G401.6 (cell line): ENCODE data around the gene DYRK1A.
A peak's percentile ranks its signal among the peaks of the same experiment; 100 is the strongest.

Experiments
- FAIRE-seq: peaks from 2 replicates; lab custom pipeline; 2012; peaks lifted over from hg19 to GRCh38; lab: Jason Lieb, UNC

Gene DYRK1A

DNA sequence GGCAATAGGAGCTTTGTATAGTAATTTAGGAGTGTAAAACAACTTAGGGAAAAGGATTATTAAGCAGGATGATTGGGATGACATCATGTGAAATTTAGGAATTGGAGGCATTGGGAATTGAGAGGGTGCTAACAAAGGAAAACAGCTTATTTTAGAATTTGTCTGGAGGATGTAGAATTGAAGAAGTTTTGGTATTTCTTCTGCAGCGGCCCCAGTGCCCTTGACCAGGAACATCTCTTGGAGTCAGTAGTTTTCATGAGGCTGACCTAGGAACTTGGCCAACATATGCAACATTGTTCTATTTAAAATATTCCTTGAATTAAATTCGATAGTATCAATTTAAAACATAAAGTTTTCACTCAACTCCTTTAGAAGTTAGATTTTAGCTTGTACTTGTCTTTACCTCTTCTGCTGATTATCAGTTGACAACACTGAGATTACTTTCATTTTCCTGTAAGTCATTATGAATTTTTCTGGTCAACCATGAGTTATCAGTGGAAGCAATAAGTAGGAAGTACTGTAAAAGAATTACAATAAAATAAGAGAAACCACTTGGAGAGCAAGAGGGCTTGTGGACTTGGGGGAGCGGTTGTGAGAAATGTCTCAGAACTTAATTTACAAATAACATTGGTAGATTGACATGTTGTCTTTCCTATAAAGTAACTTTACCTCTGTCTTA is 52.8 kb downstream of the DYRK1A start:
- no peak for FAIRE-seq

- no peak for FAIRE-seq
These were observed 54.7 kb downstream of the DYRK1A start for GRCh38 chr21:37421306-37421705.

DNA sequence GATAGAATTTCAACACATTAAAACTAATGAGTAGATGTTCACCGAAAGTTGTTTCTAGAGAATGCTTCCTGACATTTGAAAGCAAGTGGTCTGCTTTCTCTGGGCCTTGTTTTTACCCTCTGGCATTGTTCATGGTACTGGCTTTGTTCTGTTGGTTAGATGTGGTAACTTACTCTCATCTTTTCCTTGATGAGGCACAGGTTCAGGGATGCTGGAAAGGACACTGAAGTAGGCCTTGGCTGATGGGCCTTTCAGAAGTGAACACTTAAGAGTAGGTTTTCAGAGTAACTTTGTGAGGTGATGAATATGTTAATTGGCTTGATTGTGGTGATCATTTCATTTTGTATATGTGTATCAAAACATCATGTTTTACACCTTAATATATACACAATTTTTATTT is 55.8 kb downstream of the DYRK1A start:
- FAIRE-seq, result no peak

DNA sequence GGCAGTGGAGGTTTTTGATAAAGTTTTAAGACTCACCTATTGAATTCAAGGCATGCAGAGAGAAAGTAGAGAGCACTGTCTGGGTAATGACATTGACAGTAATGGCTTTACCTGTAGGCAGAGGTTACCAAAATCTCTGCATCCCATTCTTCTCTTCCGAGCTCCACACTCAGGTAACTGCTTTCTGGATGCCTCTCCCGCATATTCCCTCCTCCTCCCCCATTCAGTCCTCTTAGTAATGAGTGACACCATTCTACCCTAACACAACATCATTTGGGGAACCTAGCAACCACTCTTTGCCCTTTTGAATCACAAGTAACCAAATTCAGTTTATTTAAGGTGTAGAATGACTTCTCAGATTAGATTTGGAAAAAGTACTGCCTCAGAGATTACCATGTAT is 56.5 kb downstream of the DYRK1A start:
- FAIRE-seq, result no peak

DNA sequence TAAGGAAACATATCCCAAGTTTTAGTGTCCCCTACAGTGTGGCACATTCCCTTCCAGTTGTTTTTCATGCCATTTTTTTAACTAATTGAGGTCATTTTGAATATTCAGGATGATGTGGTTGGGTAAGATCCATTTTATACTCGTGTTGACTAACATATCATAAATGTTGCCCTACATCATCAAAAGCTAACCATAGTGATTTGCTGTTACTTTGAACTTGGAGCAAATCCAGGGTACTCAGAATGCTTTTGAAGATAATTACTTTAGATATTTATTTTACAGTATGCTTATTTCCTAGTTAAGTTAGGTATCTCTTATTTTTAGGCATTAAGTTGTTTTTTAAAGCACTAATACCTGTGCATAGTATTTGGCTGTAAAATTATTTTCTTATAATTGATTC is 57.8 kb downstream of the DYRK1A start:
- no peak for FAIRE-seq

DNA sequence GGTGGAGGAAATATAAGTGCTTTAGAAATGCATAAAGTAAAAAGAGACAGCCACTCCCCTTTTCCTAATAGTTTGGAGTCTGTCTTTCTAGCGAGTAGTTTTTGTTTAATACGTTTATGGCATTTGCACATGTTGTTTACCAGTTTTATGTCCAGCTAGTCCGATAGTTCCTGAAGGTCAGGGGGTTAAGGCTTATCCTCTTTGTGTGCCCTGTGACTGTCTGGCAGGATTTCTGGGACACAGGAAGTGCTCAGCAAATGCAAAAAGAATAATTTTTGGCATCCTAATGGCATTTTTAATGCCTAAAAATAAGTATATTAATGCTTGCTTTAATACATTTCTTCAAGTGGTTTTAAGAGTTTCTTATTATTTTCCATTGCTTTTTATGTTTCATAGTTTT is 58.4 kb downstream of the DYRK1A start:
- no peak for FAIRE-seq

DNA sequence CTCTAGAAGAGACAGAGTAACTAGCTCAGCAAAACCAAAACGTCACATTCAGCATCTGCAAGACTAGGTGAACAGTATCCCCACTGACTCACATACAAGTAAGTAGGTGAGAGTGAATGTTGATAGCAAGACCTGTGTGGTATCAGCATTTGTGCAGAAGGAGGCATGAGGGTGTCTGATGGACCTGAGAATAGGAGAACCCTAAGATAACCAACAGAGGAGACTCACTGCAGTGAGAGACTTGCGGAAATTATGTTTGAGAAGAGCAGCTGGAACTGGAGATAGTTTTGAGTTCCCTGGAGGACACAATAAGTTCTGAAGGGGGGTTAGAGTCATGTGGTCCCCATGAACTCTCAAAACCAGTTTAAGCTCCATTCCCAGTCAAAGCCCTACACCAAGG is 59.1 kb downstream of the DYRK1A start:
- no peak for FAIRE-seq

GRCh38 chr21:37427221-37427620 is 60.6 kb downstream of the DYRK1A start:
- FAIRE-seq, result no peak

GRCh38 chr21:37429356-37429755 is 62.8 kb downstream of the DYRK1A start:
- no peak for FAIRE-seq

GRCh38 chr21:37430184-37430821 is 63.7 kb downstream of the DYRK1A start:
- FAIRE-seq, result no peak

DNA sequence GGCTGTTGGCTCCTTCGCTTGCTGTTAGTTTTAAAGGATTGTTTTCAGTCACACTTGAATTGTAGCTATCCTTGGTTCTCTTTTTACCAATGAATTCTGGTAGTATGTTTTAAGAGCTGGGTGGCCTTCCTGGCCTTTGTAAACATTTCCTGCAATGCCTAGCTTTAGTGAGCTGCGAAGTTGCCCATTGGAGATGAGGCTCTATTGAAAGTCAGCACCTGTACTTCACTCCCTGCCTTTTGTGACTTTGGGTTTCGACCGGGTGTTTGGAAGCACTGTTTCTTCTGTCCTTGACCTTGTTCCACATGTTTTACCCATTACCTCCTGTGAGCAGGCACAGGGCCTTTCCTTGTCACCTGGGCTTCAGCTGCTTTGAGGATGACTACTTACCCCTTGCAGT is 64.7 kb downstream of the DYRK1A start:
- no peak for FAIRE-seq

GRCh38 chr21:37432710-37433455 is 66.3 kb downstream of the DYRK1A start:
- FAIRE-seq, result peak; percentile 84

DNA sequence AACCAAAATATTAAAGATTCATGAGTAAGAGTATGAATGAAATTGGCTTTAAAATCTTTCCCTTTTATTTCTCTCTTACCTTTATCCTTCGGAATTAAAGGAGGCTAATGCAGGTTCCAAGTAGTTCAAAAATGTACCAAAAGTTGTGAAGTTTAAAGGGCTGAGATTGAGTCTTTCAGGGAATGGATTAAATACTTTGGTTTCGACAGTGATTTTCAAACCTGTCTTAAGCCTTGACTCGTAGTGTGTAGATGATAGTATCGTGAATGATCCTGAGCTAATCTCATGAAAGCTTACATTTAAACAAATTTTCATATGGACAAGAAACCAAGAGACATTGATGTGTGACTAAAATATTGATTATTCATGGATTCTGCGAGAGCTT is 66.9 kb downstream of the DYRK1A start:
- FAIRE-seq, result no peak

DNA sequence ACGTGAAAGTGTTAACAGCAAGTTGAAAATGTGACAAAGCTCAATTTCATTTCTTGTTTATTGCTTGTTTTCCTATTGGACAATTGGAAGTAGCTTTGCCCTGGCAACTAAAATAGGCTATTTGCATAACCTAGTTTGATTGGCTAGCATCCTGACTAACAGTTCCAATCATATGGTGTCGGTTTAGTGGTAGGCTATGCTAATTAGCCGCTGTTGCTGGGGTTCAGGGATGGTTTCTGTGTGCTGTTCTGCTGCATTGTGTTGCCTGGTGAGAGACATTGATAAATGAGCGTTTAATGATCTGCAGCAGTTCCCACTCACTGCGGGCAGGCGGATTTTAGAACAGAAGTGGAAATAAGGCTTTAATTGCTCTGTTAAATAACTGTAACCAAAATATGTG is 68.5 kb downstream of the DYRK1A start:
- peak; percentile 97 for FAIRE-seq

- FAIRE-seq, result no peak
These were observed 69.1 kb downstream of the DYRK1A start for GRCh38 chr21:37435711-37436110.

- no peak for FAIRE-seq
These were observed 69.6 kb downstream of the DYRK1A start for GRCh38 chr21:37436174-37436573.

- no peak for FAIRE-seq
These were observed 71.0 kb downstream of the DYRK1A start for GRCh38 chr21:37437376-37438080.

GRCh38 chr21:37443683-37444082 is 77.1 kb downstream of the DYRK1A start:
- FAIRE-seq, result no peak

DNA sequence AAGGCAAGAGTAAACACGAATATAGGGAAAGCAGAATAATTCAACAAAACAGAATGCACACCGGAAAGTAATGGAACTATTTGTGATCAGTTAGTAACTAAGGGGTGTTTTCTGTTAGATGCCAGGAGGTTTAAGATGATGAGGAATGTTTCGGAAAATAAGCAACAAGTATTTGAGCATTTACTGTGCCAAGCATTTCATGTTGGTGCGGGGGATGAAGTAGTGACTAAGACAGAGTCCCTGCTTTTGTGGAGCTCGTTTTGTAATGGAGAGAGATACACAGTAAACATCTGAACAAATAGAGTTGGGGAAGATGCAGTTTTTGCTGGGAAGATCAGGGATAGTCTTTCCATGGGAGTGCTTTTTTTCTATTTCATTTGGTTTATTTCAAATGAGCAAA is 78.7 kb downstream of the DYRK1A start:
- FAIRE-seq, result no peak

DNA sequence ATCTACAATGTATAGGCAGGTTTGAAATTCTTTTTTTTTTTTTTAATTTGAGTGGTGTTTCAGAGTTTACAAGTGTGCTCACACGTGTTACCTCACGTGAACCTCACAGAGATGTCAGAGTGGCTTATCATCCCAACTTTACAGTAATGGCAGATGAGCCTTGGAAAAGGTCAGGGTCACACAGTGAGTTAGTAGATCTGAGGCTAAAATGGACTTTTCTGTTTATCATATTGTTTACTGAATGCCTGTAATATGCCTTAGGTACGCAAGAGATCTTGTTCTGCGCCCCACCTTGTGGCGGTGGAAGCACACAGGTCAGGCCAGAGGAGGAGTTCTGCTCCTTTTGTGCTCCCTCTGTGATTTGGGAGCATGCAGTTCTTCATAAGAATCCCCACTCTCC is 80.0 kb downstream of the DYRK1A start:
- no peak for FAIRE-seq

GRCh38 chr21:37447288-37447936 is 80.8 kb downstream of the DYRK1A start:
- no peak for FAIRE-seq

DNA sequence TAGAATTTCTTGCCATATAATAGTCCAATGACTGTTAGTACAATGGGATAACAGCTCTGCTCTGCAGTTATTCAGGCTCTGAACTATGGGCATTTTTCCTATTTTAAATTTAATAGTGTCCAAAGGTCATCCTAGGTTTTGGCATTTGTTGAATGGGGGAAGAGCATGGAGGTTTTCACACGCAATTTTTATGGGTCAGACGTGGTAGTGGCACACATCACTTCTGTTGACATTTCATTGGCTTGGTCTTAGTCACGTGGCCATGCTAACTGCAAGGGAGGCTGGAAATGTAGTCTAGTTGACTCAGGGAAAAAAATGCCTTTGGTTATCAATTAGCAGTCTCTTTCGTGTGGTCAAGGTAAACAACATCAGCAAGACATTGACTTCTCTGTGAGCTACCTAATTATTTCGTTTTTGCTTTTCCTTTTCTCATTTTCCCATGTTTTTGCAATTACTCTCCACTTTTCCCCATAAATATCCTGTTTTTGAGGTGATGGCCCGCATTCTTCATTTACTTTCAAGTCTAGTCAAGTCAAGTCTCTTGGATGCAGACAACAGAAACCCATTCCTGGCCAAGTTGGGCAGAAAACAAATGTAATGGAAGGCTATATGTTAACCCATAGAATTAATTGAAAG is 82.8 kb downstream of the DYRK1A start:
- FAIRE-seq, result no peak
